ENCODE measurements around the gene SMC3.

SMC3 gene

GRCh38 chr10:110647136-110647430 is 79.6 kb downstream of the SMC3 start:
- DNase-seq (ENCODE audit: low spot score), result no peak

GRCh38 chr10:110648692-110649346 is 81.3 kb downstream of the SMC3 start:
- no peak for DNase-seq (ENCODE audit: low spot score)

GRCh38 chr10:110649347-110650264 is 82.1 kb downstream of the SMC3 start:
- DNase-seq (ENCODE audit: low spot score), result no peak

GRCh38 chr10:110650265-110650668 is 82.8 kb downstream of the SMC3 start:
- DNase-seq (ENCODE audit: low spot score), result no peak

- no peak for DNase-seq (ENCODE audit: low spot score)
These were observed 83.8 kb downstream of the SMC3 start for GRCh38 chr10:110651044-110651958.

GRCh38 chr10:110652475-110653118 is 85.1 kb downstream of the SMC3 start:
- no peak for DNase-seq (ENCODE audit: low spot score)

Data from germinal center (tissue), 1 donor.